Mesenchymal stem cell (in vitro differentiated cells and primary cell): Measurements from ENCODE around the gene RBM20.

Source experiments
- DNase-seq: peaks from one replicate; pipeline ENCODE4 v3.0.0-alpha.2; 2013
- H2AFZ ChIP-seq: one replicate; pipeline ENCODE4 v1.6.1; 2013; ENCODE audit warnings: low read depth, mild to moderate bottlenecking, control low read depth, inconsistent platforms, low read length, moderate library complexity
- H2AK5ac ChIP-seq: 2 replicates; pipeline ENCODE4 v1.6.1; 2013; ENCODE audit warnings: low read length, moderate library complexity, mild to moderate bottlenecking, inconsistent platforms; ENCODE audit not compliant: severe bottlenecking
- H2BK120ac ChIP-seq: one replicate; pipeline ENCODE4 v1.6.1; 2013; ENCODE audit warnings: low read depth, mild to moderate bottlenecking, inconsistent platforms, low read length, moderate library complexity
- H2BK12ac ChIP-seq, 2 experiments: one replicate each; pipeline ENCODE4 v1.6.1; 2013; ENCODE audit warnings: inconsistent platforms in 2 of 2, low read length in 2 of 2, mild to moderate bottlenecking in 2 of 2, moderate library complexity in 2 of 2, control low read depth in 1 of 2
- H2BK15ac ChIP-seq: one replicate; pipeline ENCODE4 v1.6.1; 2013; ENCODE audit warnings: mild to moderate bottlenecking, low read depth, inconsistent platforms; ENCODE audit not compliant: poor library complexity, severe bottlenecking
- H2BK5ac ChIP-seq: 2 replicates; pipeline ENCODE4 v1.6.1; 2013; ENCODE audit warnings: low read depth, mild to moderate bottlenecking, low read length, control low read depth, inconsistent platforms; ENCODE audit not compliant: poor library complexity, severe bottlenecking
- H3K14ac ChIP-seq, 2 experiments: one replicate each; pipeline ENCODE4 v1.6.1; 2013; ENCODE audit warnings: inconsistent platforms in 2 of 2, low read length in 2 of 2, control low read depth in 1 of 2, mild to moderate bottlenecking in 1 of 2, moderate library complexity in 1 of 2
- H3K18ac ChIP-seq, 2 experiments: one replicate each; pipeline ENCODE4 v1.6.1; 2013; ENCODE audit warnings: inconsistent platforms in 2 of 2, low read length in 2 of 2, control low read depth in 1 of 2, low read depth in 1 of 2, mild to moderate bottlenecking in 1 of 2
- H3K23ac ChIP-seq, 2 experiments: one replicate each; pipeline ENCODE4 v1.6.1; 2013; ENCODE audit warnings: inconsistent platforms in 2 of 2, low read length in 2 of 2, mild to moderate bottlenecking in 2 of 2, moderate library complexity in 2 of 2, control low read depth in 1 of 2
- H3K27ac ChIP-seq: 2 replicates; pipeline ENCODE4 v1.5.1; 2013; ENCODE audit warnings: mild to moderate bottlenecking, moderate library complexity, low read length, control low read depth, inconsistent platforms; ENCODE audit not compliant: poor library complexity, severe bottlenecking
- H3K27me3 ChIP-seq, 2 experiments: 2 replicates each; pipeline versions ENCODE4 v1.6.1 to v1.7.0; 2013; ENCODE audit warnings: low read length in 2 of 2, mild to moderate bottlenecking in 2 of 2, moderate library complexity in 2 of 2, control low read depth in 1 of 2, inconsistent platforms in 1 of 2; ENCODE audit not compliant: control insufficient read depth in 1 of 2, insufficient read depth in 1 of 2
- H3K36me3 ChIP-seq, 2 experiments: 2 replicates each; pipeline versions ENCODE4 v1.6.1 to v1.7.0; 2013; ENCODE audit warnings: low read length in 2 of 2, control low read depth in 1 of 2, inconsistent platforms in 1 of 2, low read depth in 1 of 2, mild to moderate bottlenecking in 1 of 2; ENCODE audit not compliant: insufficient read depth in 2 of 2, control insufficient read depth in 1 of 2
- H3K4ac ChIP-seq, 2 experiments: one replicate each; pipeline ENCODE4 v1.6.1; 2013; ENCODE audit warnings: inconsistent platforms in 2 of 2, low read length in 2 of 2, mild to moderate bottlenecking in 2 of 2, moderate library complexity in 2 of 2, control low read depth in 1 of 2, low read depth in 1 of 2
- H3K4me1 ChIP-seq: 2 replicates; pipeline ENCODE4 v1.6.1; 2013; ENCODE audit warnings: low read depth, low read length, control low read depth; ENCODE audit not compliant: control insufficient read depth, insufficient read depth
- H3K4me2 ChIP-seq: 2 replicates; pipeline ENCODE4 v1.6.1; 2013; ENCODE audit warnings: low read length, mild to moderate bottlenecking, inconsistent platforms; ENCODE audit not compliant: poor library complexity, severe bottlenecking
- H3K4me3 ChIP-seq, 2 experiments: 2 replicates each; pipeline versions ENCODE4 v1.5.1 to v1.7.0; 2013; ENCODE audit warnings: low read length in 2 of 2, mild to moderate bottlenecking in 2 of 2, control low read depth in 1 of 2, low read depth in 1 of 2; ENCODE audit not compliant: insufficient read depth in 1 of 2
- H3K79me1 ChIP-seq: replicated peaks from 2 replicates; pipeline ENCODE4 v1.6.1; 2013; ENCODE audit warnings: mild to moderate bottlenecking, control low read depth, low read length, inconsistent platforms; ENCODE audit not compliant: poor library complexity, severe bottlenecking
- H3K9ac ChIP-seq: 2 replicates; pipeline ENCODE4 v1.7.0; 2013; ENCODE audit warnings: mild to moderate bottlenecking, low read length, moderate library complexity
- H3K9me3 ChIP-seq: 2 replicates; pipeline ENCODE4 v1.7.0; 2013; ENCODE audit warnings: mild to moderate bottlenecking, low read length; ENCODE audit not compliant: control insufficient read depth
- H4K8ac ChIP-seq: one replicate; pipeline ENCODE4 v1.6.1; 2013; ENCODE audit warnings: inconsistent platforms, mild to moderate bottlenecking, low read length, moderate library complexity
- H4K91ac ChIP-seq: one replicate; pipeline ENCODE4 v1.6.1; 2013; ENCODE audit warnings: mild to moderate bottlenecking, low read length, inconsistent platforms
- WGBS: methylation state at CpG from one replicate; pipeline ENCODE4 v1.1.7; 2013; ENCODE audit warnings: mixed read lengths; 5-methylcytosine and 5-hydroxymethylcytosine counted together

The RBM20 gene

DNA sequence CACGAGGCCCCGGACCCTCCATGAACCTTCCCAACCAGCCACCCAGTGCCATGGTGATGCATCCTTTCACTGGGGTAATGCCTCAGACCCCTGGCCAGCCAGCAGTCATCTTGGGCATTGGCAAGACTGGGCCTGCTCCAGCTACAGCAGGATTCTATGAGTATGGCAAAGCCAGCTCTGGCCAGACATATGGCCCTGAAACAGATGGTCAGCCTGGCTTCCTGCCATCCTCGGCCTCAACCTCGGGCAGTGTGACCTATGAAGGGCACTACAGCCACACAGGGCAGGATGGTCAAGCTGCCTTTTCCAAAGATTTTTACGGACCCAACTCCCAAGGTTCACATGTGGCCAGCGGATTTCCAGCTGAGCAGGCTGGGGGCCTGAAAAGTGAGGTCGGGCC, 137.0 kb downstream of the RBM20 start:
- Histone ChIP-seq H3K14ac (no peak overlapping the region), H4K8ac (no peak overlapping the region), H3K9me3 (no peaks in the 10 kb centered on the region), H3K9ac (no peak overlapping the region), H2AFZ (no peak overlapping the region), H2BK15ac (no peak overlapping the region), H3K4me2 (no peak overlapping the region), H3K23ac (no peak overlapping the region), H4K91ac (no peak overlapping the region), H2BK12ac (no peak overlapping the region), H2AK5ac (no peak overlapping the region), H3K27me3 (peaks cover 12 to 32% of the 10 kb centered on the region in 2 experiments), H3K18ac (no peak overlapping the region), H3K79me1 (no peaks in the 10 kb centered on the region), H2BK5ac (no peak overlapping the region), H2BK120ac (no peak overlapping the region), H3K4me1 (no peaks in the 10 kb centered on the region), H3K4me3 (no peak overlapping the region), H3K27ac (no peak overlapping the region), H3K36me3 (no peaks in the 10 kb centered on the region), H3K4ac (no peak overlapping the region)
- WGBS, result 87% methylated on average over 7 of the region's 7 CpGs
- no peak for DNase-seq

- Histone ChIP-seq H3K18ac (peak overlapping the region in 1 of 2 experiments; percentile 50), H2BK15ac (no peak overlapping the region), H3K4me3 (no peak overlapping the region), H3K14ac (no peak overlapping the region), H3K79me1 (no peaks in the 10 kb centered on the region), H3K27ac (no peak overlapping the region), H3K9me3 (no peaks in the 10 kb centered on the region), H2AK5ac (no peak overlapping the region), H3K4ac (no peak overlapping the region), H4K8ac (no peak overlapping the region), H2BK12ac (no peak overlapping the region), H4K91ac (no peak overlapping the region), H2BK120ac (no peak overlapping the region), H2BK5ac (no peak overlapping the region), H3K36me3 (no peaks in the 10 kb centered on the region), H3K23ac (peak overlapping the region in 1 of 2 experiments; percentile 56), H2AFZ (no peak overlapping the region), H3K4me2 (no peak overlapping the region), H3K4me1 (no peaks in the 10 kb centered on the region), H3K9ac (no peak overlapping the region), H3K27me3 (peaks cover 12 to 24% of the 10 kb centered on the region in 2 experiments)
- 77% methylated on average over 2 of the region's 2 CpGs for WGBS
- DNase-seq, result no peak
Measured at GRCh38 chr10:110782616-110783015, 138.5 kb downstream of the RBM20 start.

DNA sequence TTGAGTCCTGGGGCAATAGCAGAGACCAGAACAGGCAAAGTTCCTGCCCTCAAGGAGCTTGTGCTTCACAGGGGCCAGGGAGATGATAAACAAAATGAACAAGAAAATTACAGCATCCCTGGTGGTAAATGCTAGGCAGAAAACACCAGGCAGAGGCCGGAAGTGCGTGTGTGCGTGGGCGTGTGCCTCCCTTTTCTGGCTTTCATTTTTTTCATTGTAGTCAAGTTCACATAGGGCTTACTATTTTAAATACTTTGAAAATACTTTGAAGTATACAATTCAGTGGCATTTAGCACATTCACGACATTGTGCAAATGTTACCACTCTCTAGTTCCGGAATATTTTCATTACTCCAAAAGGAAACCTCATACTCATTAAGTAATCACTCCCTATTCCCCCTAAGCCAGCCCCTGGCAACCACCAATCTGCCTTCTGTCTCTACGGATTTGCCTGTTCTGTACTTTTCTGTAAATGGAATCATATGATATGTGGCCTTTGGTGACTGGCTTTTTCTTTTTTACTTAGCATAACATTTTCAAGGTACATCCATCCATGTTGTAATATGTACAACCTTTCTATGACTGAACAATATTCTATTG, 139.5 kb downstream of the RBM20 start:
- H3K36me3 ChIP-seq, result no peaks in the 10 kb centered on the region
- H3K27ac ChIP-seq, result no peak overlapping the region

GRCh38 chr10:110784198-110784597, 140.1 kb downstream of the RBM20 start:
- Histone ChIP-seq H3K79me1 (no peaks in the 10 kb centered on the region), H2BK120ac (no peak overlapping the region), H3K23ac (no peak overlapping the region), H3K27me3 (peaks cover 5 to 23% of the 10 kb centered on the region in 2 experiments), H3K14ac (no peak overlapping the region), H2AK5ac (no peak overlapping the region), H3K4me1 (no peaks in the 10 kb centered on the region), H3K4ac (no peak overlapping the region), H3K27ac (no peak overlapping the region), H3K4me2 (no peak overlapping the region), H3K18ac (no peak overlapping the region), H2BK15ac (no peak overlapping the region), H3K9ac (no peak overlapping the region), H2AFZ (no peak overlapping the region), H3K36me3 (no peaks in the 10 kb centered on the region), H2BK5ac (no peak overlapping the region), H4K8ac (no peak overlapping the region), H3K4me3 (no peak overlapping the region), H4K91ac (no peak overlapping the region), H3K9me3 (no peaks in the 10 kb centered on the region), H2BK12ac (peak overlapping the region in 1 of 2 experiments; percentile 35)
- no peak for DNase-seq
- 83% methylated on average over 6 of the region's 6 CpGs for WGBS

More for the DNA sequence above, 139.5 kb downstream of the RBM20 start:
- H3K14ac ChIP-seq, result peak overlapping the region in 1 of 2 experiments; percentile 57
- DNase-seq, result no peak
- no peak overlapping the region for H2BK15ac ChIP-seq
- no peak overlapping the region for H4K8ac ChIP-seq
- H4K91ac ChIP-seq, result no peak overlapping the region
- H2AK5ac ChIP-seq, result no peak overlapping the region
- H3K27me3 ChIP-seq, result peaks cover 7 to 25% of the 10 kb centered on the region in 2 experiments
- no peak overlapping the region for H3K4me2 ChIP-seq
- H3K9ac ChIP-seq, result no peak overlapping the region
- no peak overlapping the region for H2BK120ac ChIP-seq
- H3K4ac ChIP-seq, result no peak overlapping the region
- H2AFZ ChIP-seq, result no peak overlapping the region
- H3K18ac ChIP-seq, result no peak overlapping the region
- H3K4me1 ChIP-seq, result no peaks in the 10 kb centered on the region
- no peak overlapping the region for H3K23ac ChIP-seq
- no peak overlapping the region for H3K4me3 ChIP-seq
- no peaks in the 10 kb centered on the region for H3K9me3 ChIP-seq
- H3K79me1 ChIP-seq, result no peaks in the 10 kb centered on the region
- 87% methylated on average over 4 of the region's 7 CpGs for WGBS
- no peak overlapping the region for H2BK5ac ChIP-seq
- no peak overlapping the region for H2BK12ac ChIP-seq
